Measurements from ENCODE around the gene SFT2D3.

- TF ChIP-seq BRF1 (IDR thresholded peaks at IDR 0.05; ENCODE audit: borderline replicate concordance, extremely low read depth, insufficient read length) (no peak), TAL1 (IDR thresholded peaks at IDR 0.05) (no peak), FOXJ3 (CRISPR knock-in tag; IDR thresholded peaks at IDR 0.05) (no peak)
These were observed 25.0 kb downstream of the SFT2D3 start for GRCh38 chr2:127726158-127726880.

Data from K562 (cell line).